ENCODE data around the gene SLC26A4. TPM values are rescaled to one million over a fixed set of nuclear protein-coding genes. Genes with fewer than 3 reads are reported as not detected.
"Not testable (repeated sequence)": the region's sequence is repeated elsewhere in the genome, so short reads cannot be mapped to it uniquely, and the experiment has no call there.

SLC26A4 gene
- total RNA-seq, 4 donors from 2014 or later, result 0.65 to 2.2 (median 0.98) TPM

- no peak for ATAC-seq (ENCODE audit: low FRiP score)
- TF ChIP-seq CTCF (IDR thresholded peaks at IDR 0.05), result no peak
- DNase-seq (ENCODE audit: low spot score), result no peak
Observed at GRCh38 chr7:107622894-107623293, 37.7 kb upstream of the SLC26A4 start.

- no peak for ATAC-seq (ENCODE audit: low FRiP score)
- DNase-seq (ENCODE audit: low spot score), result no peak
- TF ChIP-seq CTCF (IDR thresholded peaks at IDR 0.05), result no peak
Observed at GRCh38 chr7:107627002-107627401, 33.6 kb upstream of the SLC26A4 start.

- DNase-seq (ENCODE audit: low spot score) (no peak), ATAC-seq (ENCODE audit: low FRiP score) (no peak)
- no peak for TF ChIP-seq CTCF (IDR thresholded peaks at IDR 0.05)
Observed at GRCh38 chr7:107628461-107629064, 32.1 kb upstream of the SLC26A4 start.

GRCh38 chr7:107630342-107630741 is 30.3 kb upstream of the SLC26A4 start:
- DNase-seq (ENCODE audit: low spot score) (no peak), ATAC-seq (ENCODE audit: low FRiP score) (no peak)
- TF ChIP-seq CTCF (IDR thresholded peaks at IDR 0.05), result no peak

- TF ChIP-seq CTCF (IDR thresholded peaks at IDR 0.05), result no peak
- no peak for ATAC-seq (ENCODE audit: low FRiP score)
- DNase-seq (ENCODE audit: low spot score), result no peak
Observed at GRCh38 chr7:107631588-107632491, 28.8 kb upstream of the SLC26A4 start.

GRCh38 chr7:107632492-107632865 is 28.1 kb upstream of the SLC26A4 start:
- TF ChIP-seq CTCF (IDR thresholded peaks at IDR 0.05), result no peak
- ATAC-seq (ENCODE audit: low FRiP score) (no peak), DNase-seq (ENCODE audit: low spot score) (no peak)

GRCh38 chr7:107638594-107638993 is 22.0 kb upstream of the SLC26A4 start:
- no peak for TF ChIP-seq CTCF (IDR thresholded peaks at IDR 0.05)
- no peak for DNase-seq (ENCODE audit: low spot score)
- no peak for ATAC-seq (ENCODE audit: low FRiP score)

- ATAC-seq (ENCODE audit: low FRiP score); DNase-seq (ENCODE audit: low spot score): not testable (repeated sequence)
Observed at GRCh38 chr7:107639070-107639469, 21.6 kb upstream of the SLC26A4 start.

Data from omental fat pad (tissue), 4 donors.